ENCODE measurements around the gene FAM131B.

The FAM131B gene

DNA sequence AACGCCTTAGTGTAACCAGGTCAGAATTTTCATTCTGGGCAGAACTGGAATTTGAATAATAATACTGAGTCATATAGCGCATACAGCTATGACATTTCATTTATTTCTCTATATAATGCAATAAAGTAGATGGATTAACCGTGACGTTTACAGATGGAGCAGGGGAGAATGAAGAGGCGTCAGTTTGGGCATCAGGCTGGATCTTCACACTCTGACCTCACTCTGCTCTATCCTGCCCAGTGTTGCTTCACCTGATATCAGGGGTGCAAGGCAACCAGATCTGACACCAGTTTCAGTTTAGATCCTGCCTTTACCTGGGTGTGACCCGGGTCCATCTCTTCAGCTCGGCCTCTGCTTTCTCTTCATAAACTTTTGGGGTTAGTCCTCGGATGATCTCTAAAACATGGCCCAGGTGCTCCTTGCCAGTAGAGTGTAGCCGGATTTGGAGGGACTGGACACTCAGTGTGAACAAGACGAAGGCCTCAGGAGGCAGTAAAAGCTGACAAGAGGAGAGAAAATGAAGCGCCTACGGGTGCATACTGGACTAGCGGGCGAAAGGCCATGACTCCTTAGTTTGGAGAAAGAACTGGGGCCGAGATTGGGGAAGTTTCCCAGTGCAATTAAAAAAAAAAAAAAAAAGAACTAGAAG is 17.2 kb upstream of the FAM131B start:
- in situ Hi-C loops (cut with MboI; ENCODE audit: low sequenced_read_pairs, unreplicated experiment): no loop called here
- DNase-seq (ENCODE audit: low spot score): no peak

DNA sequence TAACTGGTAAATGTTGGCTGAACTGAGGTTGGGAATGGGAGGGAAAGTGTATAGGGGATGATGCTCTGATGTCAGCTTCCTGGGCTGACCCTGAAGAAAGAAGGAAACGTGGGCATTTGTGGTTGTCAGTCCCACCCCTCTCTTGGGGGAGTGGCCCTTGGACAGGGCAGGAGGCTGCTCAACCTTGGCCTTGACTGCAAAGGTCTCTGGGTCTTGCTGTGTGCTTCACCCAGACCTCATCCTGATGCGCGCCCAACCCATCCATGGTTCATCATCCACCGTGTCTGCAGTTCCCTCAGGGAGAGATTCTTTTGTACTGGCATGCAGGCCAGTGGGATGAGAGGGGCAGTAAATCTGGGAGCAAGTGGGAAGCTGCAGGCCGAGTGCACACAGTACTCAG is 13.9 kb upstream of the FAM131B start:
- TF ChIP-seq, protein P1, sequence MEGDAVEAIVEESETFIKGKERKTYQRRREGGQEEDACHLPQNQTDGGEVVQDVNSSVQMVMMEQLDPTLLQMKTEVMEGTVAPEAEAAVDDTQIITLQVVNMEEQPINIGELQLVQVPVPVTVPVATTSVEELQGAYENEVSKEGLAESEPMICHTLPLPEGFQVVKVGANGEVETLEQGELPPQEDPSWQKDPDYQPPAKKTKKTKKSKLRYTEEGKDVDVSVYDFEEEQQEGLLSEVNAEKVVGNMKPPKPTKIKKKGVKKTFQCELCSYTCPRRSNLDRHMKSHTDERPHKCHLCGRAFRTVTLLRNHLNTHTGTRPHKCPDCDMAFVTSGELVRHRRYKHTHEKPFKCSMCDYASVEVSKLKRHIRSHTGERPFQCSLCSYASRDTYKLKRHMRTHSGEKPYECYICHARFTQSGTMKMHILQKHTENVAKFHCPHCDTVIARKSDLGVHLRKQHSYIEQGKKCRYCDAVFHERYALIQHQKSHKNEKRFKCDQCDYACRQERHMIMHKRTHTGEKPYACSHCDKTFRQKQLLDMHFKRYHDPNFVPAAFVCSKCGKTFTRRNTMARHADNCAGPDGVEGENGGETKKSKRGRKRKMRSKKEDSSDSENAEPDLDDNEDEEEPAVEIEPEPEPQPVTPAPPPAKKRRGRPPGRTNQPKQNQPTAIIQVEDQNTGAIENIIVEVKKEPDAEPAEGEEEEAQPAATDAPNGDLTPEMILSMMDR (IDR thresholded peaks at IDR 0.05; ENCODE audit: borderline replicate concordance, control extremely low read depth, extremely low read depth, insufficient read depth, missing control alignments): no peak
- no peak for DNase-seq (ENCODE audit: low spot score)
- in situ Hi-C loops (cut with MboI; ENCODE audit: low sequenced_read_pairs, unreplicated experiment): no loop called here

More for the DNA sequence above, 17.2 kb upstream of the FAM131B start:
- TF ChIP-seq, protein P1 (IDR thresholded peaks at IDR 0.05; ENCODE audit: borderline replicate concordance, control extremely low read depth, extremely low read depth, insufficient read depth, missing control alignments): no peak

DNA sequence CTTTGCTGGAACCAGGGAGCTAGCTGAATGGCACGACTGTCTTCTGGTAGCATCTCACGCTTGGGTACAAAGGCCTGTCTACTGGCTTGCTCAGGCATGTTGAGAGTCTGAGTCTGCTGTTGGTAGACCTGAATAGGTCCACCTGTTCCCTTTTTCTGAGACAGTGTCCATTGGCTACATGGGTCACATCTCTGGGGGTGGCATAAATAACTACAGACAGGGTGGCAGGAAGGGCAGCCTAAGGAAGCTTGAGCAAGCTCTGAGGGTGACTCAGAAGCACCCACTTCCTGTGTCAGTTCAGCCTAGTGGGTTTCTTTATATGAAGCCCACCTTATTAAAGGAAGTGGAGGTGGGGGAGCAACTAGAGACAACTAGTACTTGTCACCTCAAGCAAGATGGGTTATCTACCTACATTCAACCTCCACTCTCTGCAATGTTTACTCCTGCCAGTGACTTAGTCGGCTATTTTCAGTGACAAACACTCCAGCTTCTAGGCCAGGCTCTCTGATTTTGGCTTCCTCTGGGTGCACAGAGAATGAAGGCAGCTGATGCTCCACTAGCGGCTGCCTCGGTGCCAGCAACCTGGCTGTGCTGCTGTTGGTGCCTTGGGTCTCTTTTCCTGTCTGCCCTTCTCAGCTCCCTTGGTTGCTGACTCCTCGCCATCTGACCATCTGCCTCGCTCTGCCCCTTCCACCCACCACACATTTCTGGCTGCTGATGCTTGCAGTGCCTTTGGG is 13.0 kb upstream of the FAM131B start:
- DNase-seq (ENCODE audit: low spot score): no peak
- TF ChIP-seq, protein P1 (IDR thresholded peaks at IDR 0.05; ENCODE audit: borderline replicate concordance, control extremely low read depth, extremely low read depth, insufficient read depth, missing control alignments): no peak
- in situ Hi-C loops (cut with MboI; ENCODE audit: low sequenced_read_pairs, unreplicated experiment): no loop called here

DNA sequence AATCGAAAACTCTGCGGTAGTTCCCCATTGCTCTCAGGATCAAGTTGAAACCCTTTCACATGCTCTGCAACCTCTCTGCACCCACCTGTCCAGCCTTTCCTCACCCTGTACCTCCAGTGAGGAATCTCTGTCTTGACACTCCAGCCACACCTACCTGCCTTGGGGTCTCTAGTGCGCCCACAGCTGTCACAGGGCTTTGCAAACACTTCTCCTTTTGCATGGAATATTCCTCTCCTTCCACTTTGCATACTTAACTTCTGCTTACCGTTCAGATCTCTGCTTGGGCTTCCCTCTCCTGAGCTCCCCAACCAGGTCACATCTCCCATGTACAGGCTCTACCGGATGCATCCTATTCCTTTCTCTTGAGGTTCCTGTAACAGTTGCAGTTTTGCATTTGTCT is 12.0 kb upstream of the FAM131B start:
- TF ChIP-seq, protein P1 (IDR thresholded peaks at IDR 0.05; ENCODE audit: borderline replicate concordance, control extremely low read depth, extremely low read depth, insufficient read depth, missing control alignments): no peak
- DNase-seq (ENCODE audit: low spot score): no peak
- in situ Hi-C loops (cut with MboI; ENCODE audit: low sequenced_read_pairs, unreplicated experiment): no loop called here

DNA sequence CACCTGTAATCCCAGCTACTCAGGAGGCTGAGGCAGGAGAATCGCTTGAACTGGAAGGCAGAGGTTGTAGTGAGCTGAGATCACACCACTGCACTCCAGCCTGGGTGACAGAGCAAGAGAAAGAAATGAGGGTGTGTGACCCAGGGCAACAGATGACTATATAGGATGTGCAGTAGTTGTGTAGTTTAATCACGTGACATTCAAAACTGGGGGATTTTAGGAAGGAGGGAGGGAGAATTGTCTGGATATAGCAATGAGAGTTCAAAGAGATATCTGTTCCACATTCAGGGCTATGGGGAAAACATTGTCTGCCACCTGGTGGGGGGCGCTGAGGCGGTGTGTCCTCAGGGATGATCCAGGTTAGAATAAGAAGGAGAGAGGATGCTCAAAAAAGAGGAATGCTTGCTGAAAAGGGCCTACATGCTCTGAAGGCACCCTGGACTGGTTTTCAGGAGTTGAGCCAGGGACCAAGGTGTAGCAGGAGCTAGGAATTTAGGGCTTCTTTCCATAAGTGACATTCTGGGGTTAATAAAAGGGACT is 10.8 kb upstream of the FAM131B start:
- TF ChIP-seq, protein P1 (IDR thresholded peaks at IDR 0.05; ENCODE audit: borderline replicate concordance, control extremely low read depth, extremely low read depth, insufficient read depth, missing control alignments): no peak
- DNase-seq (ENCODE audit: low spot score): no peak
- in situ Hi-C loops (cut with MboI; ENCODE audit: low sequenced_read_pairs, unreplicated experiment): no loop called here

DNA sequence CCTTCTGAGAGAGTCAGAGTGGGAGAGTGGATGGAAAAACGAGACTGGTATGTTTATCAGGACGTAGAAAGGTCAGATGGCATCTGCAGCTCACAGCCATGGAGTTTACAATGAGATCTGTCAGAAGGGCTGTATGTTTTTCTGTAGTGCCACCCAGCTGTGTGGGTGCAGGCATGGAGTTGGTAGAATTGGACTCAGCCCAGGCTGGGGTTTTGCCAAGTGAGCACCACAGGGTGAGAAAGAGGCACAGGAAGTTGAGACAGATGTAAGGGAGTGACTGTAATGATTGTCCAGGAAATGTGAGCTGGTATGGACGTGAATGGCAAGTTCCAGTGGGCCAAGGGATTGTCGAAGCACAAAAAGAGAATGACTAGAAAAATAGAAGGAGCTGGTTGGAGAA is 9.6 kb upstream of the FAM131B start:
- in situ Hi-C loops (cut with MboI; ENCODE audit: low sequenced_read_pairs, unreplicated experiment): no loop called here
- TF ChIP-seq, protein P1 (IDR thresholded peaks at IDR 0.05; ENCODE audit: borderline replicate concordance, control extremely low read depth, extremely low read depth, insufficient read depth, missing control alignments): no peak
- DNase-seq (ENCODE audit: low spot score): no peak
